ENCODE results near the gene CYFIP2.
"Not testable (repeated sequence)": the region's sequence is repeated elsewhere in the genome, so short reads cannot be mapped to it uniquely, and the experiment has no call there.

Gene CYFIP2

DNA sequence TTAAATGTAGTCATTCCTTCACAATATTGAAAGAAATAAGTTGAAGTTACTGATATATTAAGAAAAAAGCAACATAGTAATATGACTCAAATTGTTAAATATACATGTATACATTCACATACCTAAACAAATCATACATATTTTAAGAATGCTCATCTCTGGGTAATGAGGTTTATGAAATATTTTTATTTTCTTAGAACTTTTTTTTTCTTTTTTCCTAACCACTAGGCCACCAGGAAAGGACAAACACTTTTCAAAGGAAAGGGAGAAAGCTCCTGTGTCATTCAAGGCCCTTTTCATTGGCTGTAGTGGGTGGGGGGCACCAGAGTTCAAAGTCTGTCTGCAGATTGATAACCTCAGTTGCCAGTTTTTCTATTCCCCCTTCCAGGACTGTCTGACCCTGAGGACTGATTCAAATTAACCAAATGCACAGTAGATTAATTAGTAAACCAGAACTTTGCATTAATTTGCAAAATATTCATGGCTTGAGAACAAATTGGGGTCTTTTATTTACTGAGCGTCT lies 121.2 kb downstream of the CYFIP2 start:
- no peak overlapping the region for H3K4me3 ChIP-seq (ENCODE audit: low read depth, low read length)

DNA sequence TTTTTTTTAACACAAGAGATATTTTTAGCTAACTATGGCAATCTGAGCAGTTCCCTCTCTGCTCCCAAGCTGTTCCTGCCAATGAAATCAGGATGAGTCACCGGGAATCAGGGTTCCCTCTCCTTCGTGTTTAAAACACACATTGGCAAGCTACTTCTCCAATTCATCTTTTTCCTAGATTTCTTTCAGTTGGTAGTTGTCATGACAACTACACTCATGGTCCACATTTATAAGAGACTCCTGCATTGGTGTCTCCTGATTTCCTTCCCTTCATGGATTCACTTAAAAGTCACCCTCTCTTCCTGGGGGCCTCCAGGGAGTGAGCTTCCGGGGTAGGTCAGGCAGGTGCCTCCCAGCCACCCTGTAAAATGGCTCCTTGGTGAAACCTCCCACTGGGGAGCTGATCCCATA lies 121.8 kb downstream of the CYFIP2 start:
- H3K4me3 ChIP-seq (ENCODE audit: low read depth, low read length) = no peak overlapping the region

DNA sequence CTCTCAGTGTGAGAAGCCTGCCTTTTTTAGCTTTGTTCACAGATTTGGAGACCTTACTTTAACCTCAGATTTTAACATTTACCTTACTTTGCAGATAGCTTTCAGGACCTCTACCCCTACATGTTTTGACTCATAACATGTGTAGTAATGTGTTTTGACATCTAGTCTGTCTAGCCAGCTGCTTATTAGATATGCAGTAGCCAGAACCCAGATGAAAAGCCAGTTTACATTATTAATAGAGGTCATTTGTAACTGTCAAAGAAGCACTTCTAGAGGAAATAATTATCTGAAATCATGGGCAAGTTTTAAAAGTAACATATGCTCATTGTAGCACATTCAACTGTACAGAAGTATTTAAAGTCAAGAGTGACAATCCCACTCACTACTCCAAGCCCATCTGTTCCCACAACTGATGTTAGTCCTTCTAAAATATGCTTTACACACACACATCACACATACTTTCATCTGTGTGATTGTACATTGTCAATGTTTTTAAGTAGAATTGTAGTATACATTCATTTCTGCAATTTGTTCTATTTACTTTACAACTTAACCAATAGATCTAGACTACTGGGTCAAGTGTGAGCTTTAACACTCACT lies 122.3 kb downstream of the CYFIP2 start:
- no peak overlapping the region for H3K4me3 ChIP-seq (ENCODE audit: low read depth, low read length)

DNA sequence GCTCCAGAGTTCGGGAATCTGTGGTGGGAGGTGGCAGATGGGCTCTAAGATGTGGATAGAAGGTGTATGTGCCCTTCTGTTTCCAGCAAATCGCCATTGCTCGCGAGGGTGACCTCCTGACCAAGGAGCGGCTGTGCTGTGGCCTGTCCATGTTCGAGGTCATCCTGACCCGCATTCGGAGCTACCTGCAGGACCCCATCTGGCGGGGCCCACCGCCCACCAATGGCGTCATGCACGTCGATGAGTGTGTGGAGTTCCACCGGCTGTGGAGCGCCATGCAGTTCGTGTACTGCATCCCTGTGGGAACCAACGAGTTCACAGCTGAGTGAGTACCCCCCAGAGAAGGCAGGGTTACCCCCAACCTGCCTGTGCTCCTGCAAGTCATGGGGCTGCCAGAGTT lies 123.2 kb downstream of the CYFIP2 start:
- no peak overlapping the region for H3K4me3 ChIP-seq (ENCODE audit: low read depth, low read length)

DNA sequence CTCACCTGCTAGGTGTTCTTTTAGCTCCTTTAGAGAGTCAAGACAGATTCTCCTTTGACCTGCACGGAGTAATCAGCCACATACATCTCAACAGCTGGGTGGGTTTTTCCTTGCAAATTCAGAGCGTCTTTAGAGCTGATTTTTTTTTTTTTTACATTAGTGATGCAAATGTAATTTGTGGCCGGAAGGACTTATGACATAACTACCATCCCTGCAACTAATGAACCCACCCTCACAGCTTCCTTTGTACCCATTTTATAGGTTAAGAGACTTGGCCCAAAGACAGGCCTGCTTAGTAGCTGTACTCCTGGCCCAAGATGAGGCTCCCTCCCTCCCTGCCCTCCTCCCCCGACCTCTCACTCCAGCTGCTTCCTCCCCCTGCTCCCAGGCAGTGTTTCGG lies 124.2 kb downstream of the CYFIP2 start:
- no peak overlapping the region for H3K4me3 ChIP-seq (ENCODE audit: low read depth, low read length)

DNA sequence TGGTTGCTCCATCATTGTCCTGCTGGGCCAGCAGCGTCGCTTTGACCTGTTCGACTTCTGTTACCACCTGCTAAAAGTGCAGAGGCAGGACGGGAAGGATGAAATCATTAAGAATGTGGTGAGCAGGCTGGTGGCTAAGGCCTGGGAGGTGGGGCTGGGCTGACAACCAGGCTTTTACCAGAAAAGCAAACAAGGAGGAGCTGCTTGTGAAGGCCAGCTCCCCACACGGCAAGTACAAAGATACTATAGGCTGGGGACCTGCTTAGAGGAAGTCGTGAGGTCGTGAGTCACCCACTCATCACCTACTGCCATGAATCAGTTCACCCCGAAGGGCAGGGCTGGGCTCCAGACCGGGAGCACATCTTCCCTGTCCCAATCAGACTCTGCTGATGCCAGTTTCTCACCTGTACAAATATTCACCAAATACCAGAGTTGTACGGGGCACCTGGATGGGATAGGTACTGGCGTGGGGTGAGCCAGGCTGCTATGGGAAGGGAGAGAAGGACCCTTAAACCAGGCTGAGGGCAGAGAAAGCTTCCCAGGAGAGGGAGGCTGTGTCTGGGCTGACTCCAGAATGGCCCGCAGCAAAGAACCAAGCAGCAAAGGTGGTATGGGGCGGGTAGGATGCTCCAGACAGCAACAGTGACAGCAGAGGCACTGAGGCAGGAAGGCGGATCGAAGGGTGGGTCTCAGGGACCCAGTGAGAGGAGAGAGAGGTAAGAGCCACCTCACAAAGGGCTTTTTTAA lies 124.8 kb downstream of the CYFIP2 start:
- H3K4me3 ChIP-seq (ENCODE audit: low read depth, low read length) = no peak overlapping the region

DNA sequence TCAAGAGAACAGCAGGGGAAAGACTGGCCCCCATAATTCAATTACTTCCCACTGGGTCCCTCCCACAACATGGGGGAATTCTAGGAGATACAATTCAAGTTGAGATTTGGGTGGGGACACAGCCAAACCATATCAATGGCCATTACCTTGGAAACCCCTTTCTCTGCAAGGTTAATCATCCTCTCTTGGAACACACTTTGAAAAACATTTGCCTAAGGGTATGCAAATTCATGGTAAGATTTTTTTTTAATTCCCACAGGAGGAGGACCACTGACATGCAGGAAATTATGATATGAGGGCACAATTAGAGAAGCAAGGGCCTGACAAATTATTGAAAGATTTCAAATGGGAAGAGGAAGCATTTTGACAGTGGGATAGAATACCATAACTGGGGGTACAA lies 132.4 kb downstream of the CYFIP2 start:
- no peak overlapping the region for H3K4me3 ChIP-seq (ENCODE audit: low read depth, low read length)

DNA sequence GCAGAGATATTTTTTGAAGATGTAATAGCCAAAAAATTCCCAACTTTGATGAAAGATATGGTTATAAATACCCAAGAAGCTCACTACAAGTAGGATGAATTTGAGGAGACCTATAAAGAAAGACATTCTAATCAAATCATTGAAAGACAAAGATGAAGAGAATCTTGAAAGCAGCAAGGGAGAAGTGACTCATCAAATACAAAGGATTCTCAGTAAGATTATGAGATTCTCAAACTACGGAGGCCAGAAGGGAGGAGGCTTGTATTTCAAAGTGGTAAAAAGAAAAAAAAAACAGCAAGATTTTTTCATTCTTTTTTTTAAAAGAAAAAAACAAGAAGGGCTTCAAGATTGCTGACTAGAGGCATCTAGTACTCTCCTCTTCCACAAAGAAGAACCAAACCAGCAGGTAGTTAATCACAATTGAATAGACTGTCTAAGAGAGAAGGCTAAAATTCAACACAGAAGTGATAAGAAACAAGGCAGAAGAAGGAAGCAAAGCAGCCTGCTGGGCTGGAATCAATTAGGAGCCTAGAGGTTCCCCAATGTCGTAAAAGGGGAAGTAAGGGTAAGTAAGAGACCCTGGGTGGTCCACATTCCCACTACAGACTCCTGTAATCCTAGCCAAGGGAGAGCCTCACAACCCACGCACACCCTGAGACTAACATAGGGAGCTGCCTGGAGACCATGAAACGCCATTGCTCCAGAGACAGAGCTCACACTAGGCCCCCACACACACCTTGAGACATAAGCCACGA lies 135.0 kb downstream of the CYFIP2 start:
- H3K4me3 ChIP-seq (ENCODE audit: low read depth, low read length) = no peak overlapping the region

DNA sequence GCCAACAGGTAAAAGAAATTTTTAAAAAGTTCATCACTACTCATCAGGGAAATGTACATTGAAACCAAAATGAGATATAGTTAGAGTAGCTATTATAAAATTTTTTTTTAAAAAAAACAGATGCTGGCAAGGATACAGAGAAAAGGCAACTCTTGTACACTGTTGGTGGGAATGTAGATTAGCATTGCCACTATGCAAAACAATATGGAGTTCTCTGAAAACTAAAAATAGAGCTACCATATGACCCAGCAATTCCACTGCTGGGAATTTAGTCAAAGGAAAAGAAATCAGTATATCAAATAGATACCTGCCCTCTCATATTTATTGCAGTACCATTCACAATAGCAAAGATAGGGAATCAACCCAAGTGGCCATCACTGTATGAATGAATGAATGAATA lies 149.9 kb downstream of the CYFIP2 start:
- H3K4me3 ChIP-seq (ENCODE audit: low read depth, low read length) = no peak overlapping the region

DNA sequence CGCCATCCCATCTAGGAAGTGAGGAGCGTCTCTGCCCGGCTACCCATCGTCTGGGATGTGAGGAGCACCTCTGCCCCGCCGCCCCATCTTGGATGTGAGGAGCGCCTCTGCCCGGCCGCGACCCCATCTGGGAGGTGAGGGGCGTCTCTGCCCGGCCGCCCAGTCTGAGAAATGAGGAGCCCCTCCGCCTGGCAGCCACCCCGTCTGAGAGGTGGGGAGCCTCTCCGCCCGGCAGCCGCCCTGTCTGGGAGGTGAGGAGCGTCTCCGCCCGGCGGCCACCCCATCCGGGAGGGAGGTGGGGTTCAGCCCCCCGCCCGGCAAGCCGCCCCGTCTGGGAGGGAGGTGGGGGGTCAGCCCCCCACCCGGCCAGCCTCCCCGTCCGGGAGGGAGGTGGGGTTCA lies 153.6 kb downstream of the CYFIP2 start:
- not testable (repeated sequence) for H3K4me3 ChIP-seq (ENCODE audit: low read depth, low read length)

DNA sequence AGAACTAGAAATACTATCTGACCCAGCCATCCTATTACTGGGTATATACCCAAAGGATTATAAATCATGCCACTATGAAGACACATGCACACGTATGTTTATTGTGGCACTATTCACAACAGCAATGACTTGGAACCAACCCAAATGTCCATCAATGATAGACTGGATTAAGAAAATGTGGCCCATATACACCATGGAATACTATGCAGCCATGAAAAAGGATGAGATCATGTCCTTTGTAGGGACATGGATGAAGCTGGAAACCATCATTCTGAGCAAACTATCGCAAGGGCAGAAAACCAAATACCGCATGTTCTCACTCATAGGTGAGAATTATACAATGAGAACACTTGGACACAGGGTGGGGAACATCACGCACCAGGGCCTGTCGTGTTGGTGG lies 164.0 kb downstream of the CYFIP2 start:
- not testable (repeated sequence) for H3K4me3 ChIP-seq (ENCODE audit: low read depth, low read length)

DNA sequence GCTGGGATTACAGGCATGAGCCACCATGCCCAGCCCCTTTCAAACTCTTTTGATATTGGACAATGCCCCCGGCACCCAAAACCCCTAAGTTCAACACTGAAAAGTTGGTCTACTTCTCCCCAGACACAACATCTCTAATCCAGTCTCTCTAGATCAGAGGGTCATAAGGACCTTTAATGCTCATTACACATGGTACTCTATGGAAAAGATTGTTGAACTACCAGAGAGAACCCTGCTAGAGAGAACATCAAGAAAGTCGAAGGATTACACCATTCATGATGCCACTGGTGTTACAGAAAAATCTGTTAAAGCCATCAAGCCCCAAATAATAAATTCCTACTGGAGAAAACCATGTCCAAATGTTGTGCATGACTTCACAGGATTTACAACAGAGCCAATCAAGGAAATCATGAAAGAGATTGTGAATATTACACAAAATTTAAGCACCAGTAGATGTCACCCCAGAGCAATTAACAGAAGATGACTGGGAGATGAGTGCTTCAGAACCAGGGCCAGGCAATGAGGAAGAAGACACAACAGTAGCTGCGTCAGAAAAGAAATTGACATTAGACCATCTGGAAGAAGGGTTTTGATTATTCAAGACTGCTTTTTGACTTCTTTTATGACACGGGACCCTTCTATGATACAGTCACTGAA lies 165.7 kb downstream of the CYFIP2 start:
- no peak overlapping the region for H3K4me3 ChIP-seq (ENCODE audit: low read depth, low read length)

DNA sequence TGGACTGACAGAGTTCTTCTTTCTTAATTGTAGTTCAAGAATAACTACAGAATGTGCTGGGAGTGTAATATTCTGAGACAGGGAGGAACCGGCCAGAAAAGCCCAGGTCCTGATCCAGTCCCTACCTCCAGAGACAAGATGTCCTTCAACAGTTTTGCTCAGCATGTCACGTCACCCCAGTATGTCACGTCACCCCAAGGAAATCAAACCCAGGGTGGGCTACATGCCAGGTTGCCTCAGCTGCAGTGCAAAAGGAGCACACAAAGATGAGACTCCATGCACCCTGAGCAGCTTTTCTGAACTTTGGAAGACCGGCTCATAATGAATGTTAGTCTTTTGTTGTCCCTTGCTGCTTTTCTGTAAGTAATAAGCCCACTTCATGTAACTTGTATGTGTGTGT lies 168.2 kb downstream of the CYFIP2 start:
- H3K4me3 ChIP-seq (ENCODE audit: low read depth, low read length) = no peak overlapping the region

DNA sequence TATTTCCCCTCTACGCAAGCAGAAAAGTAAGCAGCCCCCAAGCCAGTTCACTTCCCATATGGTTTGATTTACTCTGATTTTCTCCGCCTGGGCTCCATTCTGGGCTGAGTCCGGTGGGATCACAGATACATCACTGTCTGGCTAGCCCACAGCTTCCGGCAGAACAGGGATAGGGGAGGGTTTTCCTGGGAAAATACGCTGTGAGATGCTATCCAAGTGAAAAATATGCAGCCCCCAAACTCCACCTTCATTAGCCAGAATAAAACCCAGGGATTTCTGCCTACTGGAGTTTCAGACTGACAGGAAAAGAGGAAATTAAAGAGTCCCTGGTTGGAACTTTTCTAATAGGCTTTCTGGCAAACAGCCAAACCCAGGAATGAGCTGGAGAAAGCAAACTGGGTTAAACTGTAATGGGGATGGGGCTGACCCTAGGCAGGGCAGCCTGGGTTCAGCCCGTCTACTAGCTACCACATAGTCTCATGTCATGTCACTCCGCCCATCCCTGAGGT lies 177.2 kb downstream of the CYFIP2 start:
- H3K4me3 ChIP-seq (ENCODE audit: low read depth, low read length) = no peak overlapping the region

DNA sequence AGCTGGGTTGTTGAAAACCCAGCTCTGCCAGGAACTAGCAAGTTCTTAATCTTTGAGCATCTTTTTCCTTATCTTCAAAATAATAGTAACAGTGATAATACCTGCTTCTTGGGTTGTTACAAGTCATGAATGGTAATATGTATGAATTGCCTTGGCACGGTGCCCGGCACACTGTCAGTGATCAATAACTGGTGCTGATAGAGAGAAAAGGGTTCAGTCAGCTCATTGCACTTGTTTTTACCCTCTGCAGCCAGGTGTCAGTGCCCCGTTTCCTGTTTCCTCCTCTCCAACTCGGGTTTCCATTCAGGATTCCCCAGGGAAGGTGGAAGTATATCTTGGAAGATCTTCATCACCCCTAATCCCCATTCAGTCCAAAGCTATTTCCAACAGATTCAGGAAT lies 178.3 kb downstream of the CYFIP2 start:
- no peak overlapping the region for H3K4me3 ChIP-seq (ENCODE audit: low read depth, low read length)

Data from iPS-11a (cell line).